Tibial artery (tissue), 4 donors: ENCODE data around the gene RBMS3.

Source experiments
- DNase-seq, 2 donors: peaks; one replicate each; pipeline ENCODE4 v3.0.0-alpha.2; 2019
- H3K27ac ChIP-seq, 2 donors: fragments of 200-600 bp; sonication (generic) in 1 of 2; 1 replicate in 1 of 2; 2 replicates in 1 of 2; pipeline ENCODE4 v1.5.1; 2018 to 2019; ENCODE audit warnings: mild to moderate bottlenecking in 1 of 2
- H3K27me3 ChIP-seq, 2 donors: fragments of 200-600 bp; sonication (generic) in 1 of 2; one replicate each; pipeline versions ENCODE4 v1.5.1 to v1.6.0; 2016 to 2019
- H3K36me3 ChIP-seq, 3 donors: fragments of 200-600 bp; sonication (generic) in 2 of 3; one replicate each; pipeline ENCODE4 v1.5.1; 2016 to 2019; ENCODE audit warnings: mild to moderate bottlenecking in 2 of 3
- H3K4me1 ChIP-seq, 4 donors: fragments of 200-600 bp; sonication (generic) in 2 of 4; 1 replicate in 3 of 4; 2 replicates in 1 of 4; pipeline ENCODE4 v1.5.1; 2016 to 2019
- H3K4me3 ChIP-seq, 2 donors: fragments of 200-600 bp; sonication (generic) in 1 of 2; 1 replicate in 1 of 2; 2 replicates in 1 of 2; pipeline ENCODE4 v1.5.1; 2018 to 2019; ENCODE audit warnings: mild to moderate bottlenecking in 2 of 2
- H3K9me3 ChIP-seq, 3 donors: fragments of 200-600 bp; sonication (generic) in 1 of 3; one replicate each; pipeline ENCODE4 v1.5.1; 2016 to 2019
- intact Hi-C: fragments of 100-400 bp; cut with DNase I; formaldehyde crosslinking; loops from one replicate; pipeline ENCODE4 v1.15.0; 2023; ENCODE audit warnings: low total_unique reads
- TF ChIP-seq, protein P1 (sequence below), 2 experiments: fragments of 200-600 bp in 1 of 2; fragments of 450-650 bp in 1 of 2; IDR thresholded peaks; one replicate each; pipeline ENCODE4 v1.5.1; 2017 to 2019; ENCODE audit warnings: antibody characterized with exemption in 2 of 2, mild to moderate bottlenecking in 1 of 2, moderate library complexity in 1 of 2

RBMS3 gene

DNA sequence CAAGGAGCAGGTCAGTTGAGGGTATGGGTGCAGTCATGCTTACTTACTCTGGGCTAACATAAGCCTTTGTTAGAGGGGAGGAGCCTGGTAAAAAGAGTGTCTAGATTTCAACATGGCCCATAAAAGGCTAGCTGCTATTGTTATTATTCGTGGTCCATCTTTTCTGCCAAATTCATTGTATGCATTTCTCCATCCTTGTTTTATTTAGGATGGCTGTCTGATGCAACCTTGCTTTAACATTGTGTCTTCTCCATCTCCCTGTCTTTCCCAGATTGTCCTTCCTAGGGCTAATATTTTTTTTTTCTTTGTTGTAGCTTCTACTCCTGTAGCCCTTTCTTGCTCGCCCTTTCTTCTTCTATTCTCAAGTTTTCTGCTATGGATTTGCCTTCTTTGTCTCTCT lies 12.6 kb downstream of the RBMS3 start:
- H3K9me3 ChIP-seq, result no peaks in the 10 kb centered on the region
- H3K27me3 ChIP-seq, result no peaks in the 10 kb centered on the region
- TF ChIP-seq, protein P1, sequence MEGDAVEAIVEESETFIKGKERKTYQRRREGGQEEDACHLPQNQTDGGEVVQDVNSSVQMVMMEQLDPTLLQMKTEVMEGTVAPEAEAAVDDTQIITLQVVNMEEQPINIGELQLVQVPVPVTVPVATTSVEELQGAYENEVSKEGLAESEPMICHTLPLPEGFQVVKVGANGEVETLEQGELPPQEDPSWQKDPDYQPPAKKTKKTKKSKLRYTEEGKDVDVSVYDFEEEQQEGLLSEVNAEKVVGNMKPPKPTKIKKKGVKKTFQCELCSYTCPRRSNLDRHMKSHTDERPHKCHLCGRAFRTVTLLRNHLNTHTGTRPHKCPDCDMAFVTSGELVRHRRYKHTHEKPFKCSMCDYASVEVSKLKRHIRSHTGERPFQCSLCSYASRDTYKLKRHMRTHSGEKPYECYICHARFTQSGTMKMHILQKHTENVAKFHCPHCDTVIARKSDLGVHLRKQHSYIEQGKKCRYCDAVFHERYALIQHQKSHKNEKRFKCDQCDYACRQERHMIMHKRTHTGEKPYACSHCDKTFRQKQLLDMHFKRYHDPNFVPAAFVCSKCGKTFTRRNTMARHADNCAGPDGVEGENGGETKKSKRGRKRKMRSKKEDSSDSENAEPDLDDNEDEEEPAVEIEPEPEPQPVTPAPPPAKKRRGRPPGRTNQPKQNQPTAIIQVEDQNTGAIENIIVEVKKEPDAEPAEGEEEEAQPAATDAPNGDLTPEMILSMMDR (IDR thresholded peaks at IDR 0.05), result no peak
- no peak overlapping the region for H3K4me3 ChIP-seq
- intact Hi-C loops, result no loop called here
- DNase-seq, result no peak
- H3K27ac ChIP-seq, result peak overlapping the region in 1 of 2 donors; percentile 16
- H3K4me1 ChIP-seq, result peaks cover 0 to 68% (median 23%) of the 10 kb centered on the region in 4 donors
- no peaks in the 10 kb centered on the region for H3K36me3 ChIP-seq

DNA sequence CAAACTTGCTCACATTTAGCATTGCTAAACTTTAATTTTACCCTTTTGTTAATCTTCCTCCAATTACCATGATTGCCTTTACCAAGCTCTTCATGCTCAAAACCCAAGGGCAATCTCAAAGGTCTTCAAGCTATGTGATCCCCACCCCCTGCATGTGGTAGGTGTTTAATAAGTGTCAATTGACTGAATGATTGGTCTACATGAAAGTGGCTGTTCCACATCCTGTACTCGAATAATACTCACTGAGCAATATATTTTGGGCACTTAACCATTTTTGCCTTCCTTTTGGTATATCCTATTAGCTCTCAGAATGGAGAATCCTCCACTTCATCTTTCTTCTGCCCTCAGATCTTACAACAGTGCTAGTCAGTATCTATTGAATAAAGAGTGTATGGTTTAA lies 17.1 kb downstream of the RBMS3 start:
- intact Hi-C loops, result no loop called here
- no peak overlapping the region for H3K4me3 ChIP-seq
- no peak for DNase-seq
- no peaks in the 10 kb centered on the region for H3K9me3 ChIP-seq
- TF ChIP-seq, protein P1 (IDR thresholded peaks at IDR 0.05), result no peak
- no peaks in the 10 kb centered on the region for H3K36me3 ChIP-seq
- no peaks in the 10 kb centered on the region for H3K27me3 ChIP-seq
- peaks cover 0 to 51% (median 12%) of the 10 kb centered on the region in 4 donors for H3K4me1 ChIP-seq
- H3K27ac ChIP-seq, result no peak overlapping the region

DNA sequence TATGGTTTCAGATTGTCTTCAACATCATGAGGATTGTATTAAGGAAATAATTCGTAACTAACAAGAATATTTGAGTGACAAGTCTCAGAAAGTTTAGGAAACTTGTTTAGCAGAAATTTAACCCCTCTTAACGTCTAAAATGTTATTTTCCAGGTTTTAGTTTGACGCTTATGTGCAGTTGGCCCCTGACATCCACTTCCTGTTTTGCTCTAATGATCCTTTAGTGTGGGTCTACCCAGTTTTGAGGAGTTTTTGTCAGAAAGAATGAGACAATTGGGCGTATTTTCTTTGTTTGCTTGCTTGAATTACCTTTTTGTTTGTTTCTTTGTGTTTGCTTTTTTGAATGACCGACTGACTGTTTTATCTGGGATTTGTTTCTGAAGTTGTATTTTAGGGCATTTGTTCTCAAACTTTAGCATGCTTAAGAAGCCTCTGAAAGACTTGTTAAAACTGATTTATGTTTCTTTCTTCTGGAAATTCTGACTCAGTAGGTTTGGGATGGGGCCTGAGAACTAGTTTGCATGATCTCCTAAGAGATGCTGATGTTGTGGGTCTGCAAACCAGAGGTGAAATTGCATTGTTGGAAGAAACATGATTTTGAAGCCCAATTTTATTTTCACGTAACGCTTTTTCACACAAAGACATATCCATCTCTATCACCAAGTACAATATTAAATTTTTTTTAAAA lies 20.6 kb downstream of the RBMS3 start:
- no peaks in the 10 kb centered on the region for H3K27me3 ChIP-seq
- peak overlapping the region in 1 of 2 donors; percentile 34 for H3K27ac ChIP-seq
- no peaks in the 10 kb centered on the region for H3K36me3 ChIP-seq
- TF ChIP-seq, protein P1 (IDR thresholded peaks at IDR 0.05), result no peak
- DNase-seq, result no peak
- peaks cover 0 to 35% (median 7%) of the 10 kb centered on the region in 4 donors for H3K4me1 ChIP-seq
- intact Hi-C loops, result no loop called here
- no peaks in the 10 kb centered on the region for H3K9me3 ChIP-seq
- H3K4me3 ChIP-seq, result no peak overlapping the region

DNA sequence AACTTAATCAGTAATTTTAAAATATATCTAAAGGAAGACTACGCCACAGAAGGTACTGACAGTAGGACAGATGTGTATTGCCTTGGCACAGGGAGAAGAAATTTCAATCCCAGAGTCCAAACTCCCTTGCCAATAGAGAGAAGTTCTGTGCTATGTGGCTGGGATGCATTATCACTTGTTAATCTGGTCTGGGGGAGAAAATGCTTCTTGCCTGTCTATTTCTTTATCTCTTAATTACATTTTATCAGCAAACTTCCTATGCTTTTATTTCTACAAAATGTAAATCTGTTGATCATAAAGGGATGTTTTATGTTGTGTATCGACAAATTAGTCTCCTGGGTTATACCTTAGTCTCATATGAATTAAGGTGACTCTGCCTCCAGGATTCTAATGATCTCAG lies 21.7 kb downstream of the RBMS3 start:
- TF ChIP-seq, protein P1 (IDR thresholded peaks at IDR 0.05), result no peak
- Histone ChIP-seq H3K4me3 (no peak overlapping the region), H3K9me3 (no peaks in the 10 kb centered on the region), H3K27me3 (no peaks in the 10 kb centered on the region), H3K27ac (no peak overlapping the region), H3K4me1 (peaks cover 0 to 41% (median 7%) of the 10 kb centered on the region in 4 donors), H3K36me3 (no peaks in the 10 kb centered on the region)
- intact Hi-C loops, result no loop called here
- no peak for DNase-seq

DNA sequence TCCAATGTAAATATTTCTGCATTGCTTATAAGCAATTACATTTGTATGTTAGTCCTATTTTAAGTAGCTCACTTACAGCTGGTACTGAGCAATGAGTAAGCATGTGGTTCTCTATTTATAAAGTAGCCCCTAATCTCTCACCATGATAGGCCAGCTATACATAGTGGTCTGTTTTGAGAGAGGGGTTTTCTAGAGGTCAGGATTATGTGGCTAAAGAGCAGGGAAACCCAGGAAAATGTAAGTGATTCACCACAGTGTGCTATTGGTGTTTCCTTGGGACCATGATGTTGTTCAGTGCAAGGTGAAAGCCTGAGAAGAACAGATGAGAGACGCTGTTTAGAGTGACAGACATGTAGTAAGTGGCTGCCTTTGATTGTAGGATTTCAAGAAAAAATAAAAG lies 26.4 kb downstream of the RBMS3 start:
- no peaks in the 10 kb centered on the region for H3K9me3 ChIP-seq
- intact Hi-C loops, result no loop called here
- H3K36me3 ChIP-seq, result no peaks in the 10 kb centered on the region
- H3K4me1 ChIP-seq, result peaks cover 0 to 46% (median 10%) of the 10 kb centered on the region in 4 donors
- TF ChIP-seq, protein P1 (IDR thresholded peaks at IDR 0.05), result no peak
- no peak overlapping the region for H3K4me3 ChIP-seq
- H3K27me3 ChIP-seq, result no peaks in the 10 kb centered on the region
- DNase-seq, result no peak
- H3K27ac ChIP-seq, result no peak overlapping the region
